ENCODE data around the gene CYGB.

CYGB gene

DNA sequence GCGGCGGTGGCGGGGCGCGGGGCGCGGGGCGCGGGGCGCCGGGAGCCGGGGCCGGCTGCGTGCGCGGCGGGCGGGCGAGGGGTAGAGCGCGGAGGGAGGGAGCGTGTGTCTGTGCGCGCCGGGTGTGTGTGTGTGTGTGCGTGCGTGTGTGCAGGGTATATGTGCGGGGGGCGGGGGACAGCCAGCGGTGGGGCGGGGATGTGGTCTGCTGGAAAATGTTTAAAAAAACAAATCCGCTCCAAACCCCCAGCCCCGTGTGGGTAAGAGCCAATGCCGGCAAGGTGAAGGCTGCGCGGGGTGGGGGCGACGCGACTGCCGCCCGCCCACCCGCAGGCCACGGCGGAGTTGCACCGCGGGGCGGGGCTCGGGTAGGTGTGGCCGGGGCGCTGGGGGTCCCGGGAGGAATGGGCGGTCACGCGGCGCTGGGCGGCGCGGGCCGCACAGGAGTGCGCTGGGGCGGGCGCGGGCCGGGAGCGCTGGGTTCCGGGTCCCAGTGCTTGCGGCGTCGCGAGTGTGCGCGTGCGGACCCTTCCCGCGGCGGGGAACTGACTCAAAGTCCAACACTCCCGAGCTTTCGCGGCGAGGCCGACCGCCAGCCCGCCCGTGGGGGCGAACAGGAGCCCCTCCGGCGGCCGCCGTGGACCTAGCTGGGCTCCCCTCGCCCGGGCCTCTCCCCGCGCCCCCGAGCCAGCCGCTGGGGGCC, at the start of gene CYGB:
CYGB (minus strand) TSS at position 132 of the 703 bp plus-strand sequence. CDS start 167 bp downstream, outside the sequence.
- DNase-seq (ENCODE audit: low spot score): no peak

DNA sequence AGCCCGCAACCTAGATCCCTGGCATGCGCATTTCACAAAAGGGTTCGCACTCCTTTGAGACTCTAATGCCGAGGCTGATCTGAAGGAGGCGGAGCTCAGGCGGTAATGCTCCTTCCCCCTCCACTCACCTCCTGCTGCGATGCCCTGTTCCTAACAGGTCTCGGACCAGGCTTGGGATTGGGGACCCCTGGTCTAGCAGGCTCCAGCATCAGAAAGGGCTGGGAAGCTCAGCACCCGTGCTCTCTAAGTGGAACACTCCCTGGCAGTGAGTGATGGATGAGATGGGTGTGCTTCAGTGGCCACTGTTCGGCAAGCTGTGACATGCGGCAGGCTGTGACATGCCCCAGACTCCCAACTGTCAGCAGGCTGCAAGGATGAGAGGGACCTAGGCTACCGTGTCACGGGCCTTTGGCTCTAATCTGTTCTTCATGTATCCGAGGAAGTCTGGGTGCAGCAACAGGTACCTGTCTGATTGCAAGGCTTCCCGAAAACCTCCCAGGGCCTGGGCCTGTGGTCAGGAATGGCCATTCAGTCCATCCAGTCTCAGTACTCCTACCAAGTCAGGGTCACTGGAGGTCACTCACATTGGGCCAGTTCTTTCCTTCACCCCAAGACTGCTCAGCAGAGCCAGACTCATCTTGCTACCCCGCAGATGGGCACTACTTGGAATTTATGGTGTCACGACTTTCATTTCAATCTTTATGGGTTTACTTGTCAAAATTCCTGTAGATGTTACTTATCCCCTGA, 49.4 kb upstream of the CYGB start:
- DNase-seq (ENCODE audit: low spot score): no peak

GRCh38 chr17:76585649-76586593, 48.4 kb upstream of the CYGB start, which contains the start of gene ST6GALNAC2:
Gene ST6GALNAC2, minus strand, starts transcription at chr17:76585860. Its CDS starts 52 bp downstream, at chr17:76585808.
- peak; percentile 43 for DNase-seq (ENCODE audit: low spot score)

DNA sequence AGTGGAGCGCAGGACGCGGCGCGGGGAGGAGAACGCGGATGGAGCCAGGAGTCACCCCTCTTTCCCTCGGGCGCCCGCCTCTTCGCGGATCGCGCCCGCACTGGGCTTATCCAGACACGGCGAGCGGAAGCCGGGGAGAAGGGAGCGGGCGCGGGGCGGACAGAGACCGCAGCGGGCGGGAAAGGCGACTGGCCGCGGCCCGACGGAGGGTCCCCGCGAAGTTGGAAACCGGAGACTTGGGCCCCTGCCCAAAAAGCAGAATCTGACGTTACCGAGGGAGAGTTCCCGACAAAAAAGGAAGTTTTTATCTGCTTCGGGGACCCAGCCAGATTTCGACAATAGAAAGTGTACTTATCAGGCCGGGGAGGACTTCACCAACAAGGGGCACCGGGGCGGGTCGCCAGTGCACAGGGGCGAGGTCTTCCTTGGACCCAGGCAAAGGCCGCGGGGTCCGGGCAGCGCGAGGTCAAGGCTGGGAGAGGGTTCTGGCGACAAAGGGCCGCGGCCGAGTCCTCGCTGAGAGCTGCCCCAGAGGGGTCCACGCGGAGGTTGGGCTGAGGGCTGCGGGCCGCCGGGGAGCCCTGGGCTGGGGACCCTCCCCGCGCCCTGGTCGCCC, 47.6 kb upstream of the CYGB start:
- DNase-seq (ENCODE audit: low spot score): no peak

- DNase-seq (ENCODE audit: low spot score): no peak
These were observed 47.0 kb upstream of the CYGB start for GRCh38 chr17:76584427-76585032.

DNA sequence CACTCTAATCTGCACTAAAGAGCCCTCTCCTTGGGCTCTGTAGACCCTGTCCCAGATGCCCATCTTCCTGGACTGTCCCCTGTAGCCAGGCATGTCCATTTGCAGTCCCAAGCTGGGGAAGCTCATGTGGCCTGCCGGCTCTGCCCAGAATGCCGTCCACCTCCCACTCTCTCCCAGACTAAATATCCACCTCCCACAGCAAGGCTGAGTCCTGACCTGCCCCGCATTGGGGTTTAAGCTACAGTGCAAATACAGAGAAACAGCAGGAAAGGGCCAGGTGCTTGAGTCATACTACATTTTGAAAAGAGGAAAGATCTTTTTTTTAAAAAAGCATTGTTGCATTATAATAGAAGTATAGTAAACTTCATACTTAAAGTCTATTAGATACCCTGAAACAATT, 45.2 kb upstream of the CYGB start:
- no peak for DNase-seq (ENCODE audit: low spot score)

DNA sequence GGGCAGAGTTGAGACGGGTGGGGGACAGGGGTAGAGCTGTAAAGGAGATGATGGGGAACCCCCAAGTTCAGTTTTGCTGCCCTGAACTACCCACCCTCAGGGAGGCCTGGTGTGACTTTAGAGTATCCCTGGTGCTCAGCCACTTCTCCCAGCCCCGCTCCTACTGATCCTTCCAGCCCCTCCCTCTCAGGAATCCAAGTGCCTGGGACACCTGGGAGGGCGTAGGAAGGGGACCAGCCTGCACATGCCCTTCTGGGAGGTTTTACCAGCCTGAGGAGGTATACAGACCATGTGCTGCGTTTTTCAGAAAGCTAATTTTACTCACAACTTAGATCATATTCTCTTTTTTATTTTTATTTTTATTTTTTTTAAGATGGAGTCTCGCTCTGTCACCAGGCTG, 44.0 kb upstream of the CYGB start:
- DNase-seq (ENCODE audit: low spot score): no peak

DNA sequence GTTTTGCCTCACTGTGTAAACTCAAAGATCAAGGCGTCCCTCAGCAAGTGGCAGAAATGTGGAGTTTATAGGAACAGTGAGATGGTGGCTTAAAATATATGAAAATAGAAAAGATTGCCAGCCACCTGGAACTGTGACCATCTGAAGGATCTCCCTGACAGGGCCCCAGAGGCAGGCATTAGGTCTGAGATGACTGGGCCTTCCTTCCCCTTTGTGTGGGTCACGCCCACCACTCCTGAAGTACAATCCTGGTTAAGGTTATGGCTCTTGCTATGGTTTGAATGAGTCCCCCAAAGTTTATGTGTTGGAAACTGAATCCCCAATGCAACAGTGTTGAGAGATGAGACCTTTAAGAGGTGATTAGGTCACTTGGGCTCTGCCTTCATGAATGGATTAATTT, 41.8 kb upstream of the CYGB start:
- DNase-seq (ENCODE audit: low spot score): no peak

GRCh38 chr17:76578376-76578775, 40.9 kb upstream of the CYGB start:
- DNase-seq (ENCODE audit: low spot score): no peak

DNA sequence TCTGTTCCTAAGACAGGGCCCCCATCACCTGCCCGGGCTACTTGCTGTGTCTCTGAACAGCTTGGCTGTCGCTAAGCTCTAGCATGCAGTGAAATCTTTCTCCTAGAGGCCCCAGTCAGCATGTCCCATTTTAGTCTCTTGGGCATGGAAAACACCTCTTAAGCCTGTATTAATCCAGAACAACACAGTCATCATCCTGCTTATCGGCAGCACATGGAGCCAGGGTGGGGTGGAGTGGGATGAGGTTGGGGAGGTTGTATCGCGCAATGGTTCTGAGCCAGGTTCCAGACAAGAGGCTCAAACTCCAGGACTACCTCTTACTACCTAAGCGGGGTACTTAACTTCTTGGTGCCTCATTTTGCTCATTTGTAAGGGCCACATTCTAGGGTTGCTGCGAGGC, 40.4 kb upstream of the CYGB start:
- no peak for DNase-seq (ENCODE audit: low spot score)

GRCh38 chr17:76576189-76576588, 38.7 kb upstream of the CYGB start:
- DNase-seq (ENCODE audit: low spot score): no peak

DNA sequence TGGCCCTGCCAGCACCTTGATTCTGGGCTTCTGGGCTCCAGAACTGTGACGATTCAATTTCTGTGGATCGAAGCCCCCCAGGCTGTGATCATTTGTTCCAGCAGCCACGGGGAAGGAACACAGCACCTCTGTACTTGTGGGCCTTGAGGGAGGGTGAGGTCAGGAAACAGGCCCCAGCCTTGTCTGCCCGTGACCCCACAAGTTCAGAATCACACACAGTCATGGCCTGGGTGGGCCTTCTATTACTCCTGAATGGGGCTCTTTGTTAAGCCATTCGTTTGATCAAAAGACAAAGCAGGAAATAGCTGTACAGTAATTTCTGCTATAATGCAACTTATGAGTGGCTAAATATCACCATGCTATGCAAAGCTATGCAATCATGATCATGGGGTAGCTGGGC, 38.1 kb upstream of the CYGB start:
- DNase-seq (ENCODE audit: low spot score): no peak

GRCh38 chr17:76574166-76574565, 36.7 kb upstream of the CYGB start:
- no peak for DNase-seq (ENCODE audit: low spot score)

- DNase-seq (ENCODE audit: low spot score): no peak
These were observed 35.6 kb upstream of the CYGB start for GRCh38 chr17:76573096-76573495.

DNA sequence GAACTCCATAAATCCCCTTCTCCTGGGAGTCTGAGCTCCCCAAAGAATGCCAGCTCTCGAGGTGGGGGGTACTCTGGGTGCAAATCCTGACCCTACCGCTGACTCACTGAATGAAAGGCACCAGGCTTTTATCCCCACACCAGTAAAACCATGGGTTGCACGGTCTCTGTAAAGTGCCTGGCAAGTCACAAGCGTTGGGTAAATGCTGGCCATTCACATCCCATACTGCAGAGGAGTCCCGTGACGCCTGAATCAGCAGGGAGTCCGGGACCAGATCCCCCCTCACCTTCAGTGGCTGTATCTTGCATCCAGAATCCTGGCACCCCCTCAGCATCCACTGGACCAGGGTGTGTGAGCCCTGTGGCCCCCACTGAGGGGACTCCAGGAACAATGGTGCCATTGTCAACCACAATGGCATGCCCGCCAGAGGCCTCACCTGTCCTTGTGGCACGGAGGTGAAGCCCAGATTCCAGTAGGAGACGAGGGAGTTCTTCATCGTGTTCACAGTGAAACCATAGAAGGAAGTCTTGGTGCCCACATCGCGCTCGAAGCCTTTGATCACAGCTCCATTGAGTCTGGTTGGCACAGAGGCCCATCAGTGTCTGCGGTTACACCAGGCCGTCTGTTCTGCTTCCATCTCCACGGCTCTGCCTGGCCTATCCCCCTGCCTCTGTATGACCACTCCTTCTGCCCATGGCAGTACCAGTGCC, 34.8 kb upstream of the CYGB start:
- DNase-seq (ENCODE audit: low spot score): no peak

DNA sequence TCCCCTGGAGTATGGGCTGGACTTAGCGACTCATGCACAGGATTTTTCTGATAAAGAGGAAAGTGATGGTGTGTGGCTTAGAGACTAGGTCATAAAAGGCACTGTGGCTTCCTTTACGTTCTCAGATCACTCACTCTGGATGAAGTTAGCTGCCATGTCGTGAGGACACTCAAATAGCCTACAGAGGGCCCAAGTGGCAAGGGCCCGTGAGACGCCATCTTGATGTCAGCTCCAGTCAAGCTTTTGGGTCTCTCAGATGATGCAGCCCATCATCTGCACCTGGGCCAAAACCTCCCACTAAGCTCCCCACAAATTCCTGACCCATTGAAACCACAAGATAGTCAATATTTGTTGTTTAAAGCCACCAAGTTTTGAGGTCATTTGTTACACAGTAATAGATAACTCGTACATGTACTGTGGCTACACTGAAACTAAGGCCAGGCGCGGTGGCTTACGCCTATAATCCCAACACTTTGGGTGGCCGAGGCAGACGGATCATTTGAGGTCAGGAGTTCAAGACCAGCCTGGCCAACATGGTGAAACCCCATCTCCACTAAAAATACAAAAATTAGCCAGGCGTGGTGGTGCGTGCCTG, 33.5 kb upstream of the CYGB start:
- no peak for DNase-seq (ENCODE audit: low spot score)

- DNase-seq (ENCODE audit: low spot score): no peak
These were observed 32.9 kb upstream of the CYGB start for GRCh38 chr17:76570457-76570856.

GRCh38 chr17:76569607-76570279, 32.2 kb upstream of the CYGB start:
- peak; percentile 82 for DNase-seq (ENCODE audit: low spot score)

GRCh38 chr17:76568811-76569221, 31.3 kb upstream of the CYGB start:
- DNase-seq (ENCODE audit: low spot score): no peak

Measured in globus pallidus (tissue), 1 donor.